ENCODE results near the gene DOCK7. TPM values are rescaled to one million over a fixed set of nuclear protein-coding genes. Genes with fewer than 3 reads are reported as not detected.
A peak's percentile ranks its signal among the peaks of the same experiment; 100 is the strongest.
"Not testable (repeated sequence)": the region's sequence is repeated elsewhere in the genome, so short reads cannot be mapped to it uniquely, and the experiment has no call there.

Gene DOCK7
- total RNA-seq, 1 donor from 2014 or later, result 17.8 TPM

DNA sequence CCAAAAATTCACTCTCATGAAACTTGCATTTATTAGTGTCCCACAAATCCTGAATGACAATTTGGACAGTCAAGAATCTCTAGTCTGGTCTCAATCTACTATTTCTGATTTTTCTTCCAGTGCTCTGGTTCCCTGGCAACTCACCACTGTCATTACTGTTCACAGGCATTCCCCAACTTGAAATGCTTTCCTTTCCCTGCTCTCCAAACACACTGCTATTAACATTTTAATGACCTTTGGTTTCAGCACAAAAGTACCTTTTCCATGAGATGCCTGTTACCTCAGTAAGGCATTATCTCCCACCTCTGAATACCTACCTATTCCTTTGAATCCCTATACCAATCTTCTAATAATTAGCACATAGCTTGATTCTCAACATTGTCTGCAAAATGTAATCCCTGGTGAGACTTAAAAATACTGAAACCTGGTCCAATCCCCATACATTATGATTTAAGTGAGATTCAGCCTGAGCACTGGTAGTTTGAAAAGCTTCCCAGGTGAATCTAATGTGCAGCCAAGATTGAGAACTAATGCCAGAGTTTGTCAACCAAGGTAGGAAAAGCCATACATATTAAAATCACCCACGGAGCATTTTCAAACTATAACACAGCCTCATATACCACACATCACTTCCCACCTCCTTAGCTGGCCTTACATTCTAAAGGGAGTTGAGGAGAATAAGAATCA, 102.6 kb downstream of the DOCK7 start:
- no peak overlapping the region for H3K4me3 Mint-ChIP-seq
- DNase-seq, result no peak
- peaks cover 3% of the 10 kb centered on the region for H3K9me3 Mint-ChIP-seq
- H3K27ac Mint-ChIP-seq, result no peak overlapping the region
- H3K27me3 Mint-ChIP-seq, result no peaks in the 10 kb centered on the region
- intact Hi-C loops (cut with micrococcal nuclease), result no loop called here
- no peaks in the 10 kb centered on the region for H3K4me1 Mint-ChIP-seq
- H3K36me3 Mint-ChIP-seq (ENCODE audit: low read depth), result no peaks in the 10 kb centered on the region

DNA sequence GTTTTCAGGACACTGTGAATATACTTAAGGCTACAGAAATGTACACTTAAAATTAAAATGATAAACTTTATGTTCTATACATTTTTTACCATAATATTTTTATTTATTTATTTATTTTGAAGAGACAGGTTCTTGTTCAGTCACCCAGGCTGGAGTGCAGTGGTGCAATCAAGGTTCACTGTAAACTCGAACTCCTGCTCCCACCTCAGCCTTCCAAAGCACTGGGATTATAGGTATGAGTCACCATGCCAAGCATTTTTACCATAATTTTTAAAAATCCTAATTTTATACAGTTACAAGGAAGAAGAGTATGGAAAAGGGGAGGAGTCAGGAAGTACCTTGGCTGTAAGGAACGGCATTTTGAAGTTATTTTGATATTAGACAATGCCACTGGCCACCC, 114.5 kb downstream of the DOCK7 start:
- Mint-ChIP-seq H3K4me1 (no peaks in the 10 kb centered on the region), H3K27me3 (no peaks in the 10 kb centered on the region), H3K9me3 (peaks cover 8% of the 10 kb centered on the region), H3K36me3 (ENCODE audit: low read depth) (no peaks in the 10 kb centered on the region), H3K4me3 (no peak overlapping the region), H3K27ac (no peak overlapping the region)
- intact Hi-C loops (cut with micrococcal nuclease), result no loop called here
- DNase-seq, result no peak

DNA sequence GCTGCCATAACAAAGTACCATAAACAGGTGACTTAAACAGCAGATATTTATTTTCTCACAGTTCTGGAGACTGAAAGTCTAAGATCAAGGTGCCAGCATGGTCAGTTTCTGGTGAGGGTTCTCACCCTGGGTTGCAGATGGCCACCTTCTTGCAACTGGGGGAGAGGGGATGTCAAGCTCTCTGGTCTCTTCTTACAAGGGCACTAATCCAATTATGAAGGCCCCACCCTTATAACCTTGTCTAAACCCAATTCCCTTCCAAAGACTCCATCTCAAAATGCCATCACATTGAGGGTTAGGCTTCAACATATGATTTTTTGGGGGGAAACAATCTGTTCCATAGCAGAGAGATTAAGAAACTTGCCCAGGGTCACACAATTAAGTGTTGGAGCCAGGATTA, 115.7 kb downstream of the DOCK7 start:
- Mint-ChIP-seq H3K4me3 (no peak overlapping the region), H3K36me3 (ENCODE audit: low read depth) (peaks cover 2% of the 10 kb centered on the region), H3K9me3 (peaks cover 8% of the 10 kb centered on the region), H3K4me1 (no peaks in the 10 kb centered on the region), H3K27me3 (no peaks in the 10 kb centered on the region), H3K27ac (no peak overlapping the region)
- no peak for DNase-seq
- intact Hi-C loops (cut with micrococcal nuclease), result no loop called here

DNA sequence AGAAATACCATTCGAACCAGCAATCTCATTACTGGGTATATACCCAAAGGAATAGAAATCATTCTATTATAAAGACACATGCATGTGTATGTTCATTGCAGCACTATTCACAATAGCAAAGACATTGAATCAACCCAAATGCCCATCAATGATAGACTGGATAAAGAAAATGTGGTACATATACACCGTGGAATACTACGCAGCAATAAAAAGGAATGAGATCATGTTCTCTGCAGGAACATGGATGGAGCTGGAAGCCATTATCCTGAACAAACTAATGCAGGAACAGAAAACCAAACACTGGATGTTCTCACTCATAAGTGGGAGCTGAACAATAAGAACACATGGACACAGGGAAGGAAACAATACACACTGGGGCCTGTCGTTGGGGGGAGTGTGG, 116.7 kb downstream of the DOCK7 start:
- H3K27me3 Mint-ChIP-seq; DNase-seq; H3K4me1 Mint-ChIP-seq; H3K36me3 Mint-ChIP-seq (ENCODE audit: low read depth); H3K27ac Mint-ChIP-seq; intact Hi-C loops (cut with micrococcal nuclease); H3K4me3 Mint-ChIP-seq; H3K9me3 Mint-ChIP-seq: not testable (repeated sequence)

DNA sequence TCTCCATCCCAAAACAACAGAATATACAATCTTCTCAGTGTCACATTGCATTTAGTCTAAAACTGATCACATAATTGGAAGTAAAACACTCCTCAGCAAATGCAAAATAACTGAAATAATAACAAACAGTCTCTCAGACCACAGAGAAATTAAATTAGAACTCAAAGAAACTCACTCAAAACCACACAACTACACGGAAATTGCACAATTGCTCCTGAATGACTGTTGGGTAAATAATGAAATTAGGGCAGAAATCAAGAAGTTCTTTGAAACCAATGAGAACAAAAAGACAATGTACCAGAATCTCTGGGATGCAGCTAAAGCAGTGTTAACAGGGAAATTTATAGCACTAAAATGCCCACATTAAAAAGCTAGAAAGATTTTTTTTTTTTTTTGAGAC, 120.3 kb downstream of the DOCK7 start:
- H3K9me3 Mint-ChIP-seq; DNase-seq; H3K27ac Mint-ChIP-seq; intact Hi-C loops (cut with micrococcal nuclease); H3K4me3 Mint-ChIP-seq; H3K27me3 Mint-ChIP-seq; H3K4me1 Mint-ChIP-seq; H3K36me3 Mint-ChIP-seq (ENCODE audit: low read depth): not testable (repeated sequence)

DNA sequence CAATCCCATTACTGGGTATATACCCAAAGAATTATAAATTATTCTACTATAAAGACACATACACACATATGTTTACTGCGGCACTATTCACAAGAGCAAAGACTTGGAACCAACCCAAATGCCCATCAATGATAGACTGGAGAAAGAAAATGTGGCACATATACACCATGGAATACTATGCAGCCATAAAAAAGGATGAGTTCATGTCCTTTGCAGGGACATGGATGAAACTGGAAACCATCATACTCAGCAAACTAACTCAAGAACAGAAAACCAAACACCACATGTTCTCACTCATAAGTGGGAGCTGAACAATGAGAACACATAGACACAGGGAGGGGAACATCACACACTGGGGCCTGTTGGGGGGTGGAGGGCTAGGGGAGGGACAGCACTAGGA, 121.0 kb downstream of the DOCK7 start:
- H3K9me3 Mint-ChIP-seq; H3K27ac Mint-ChIP-seq; H3K4me1 Mint-ChIP-seq; DNase-seq; H3K36me3 Mint-ChIP-seq (ENCODE audit: low read depth); intact Hi-C loops (cut with micrococcal nuclease); H3K4me3 Mint-ChIP-seq; H3K27me3 Mint-ChIP-seq: not testable (repeated sequence)

DNA sequence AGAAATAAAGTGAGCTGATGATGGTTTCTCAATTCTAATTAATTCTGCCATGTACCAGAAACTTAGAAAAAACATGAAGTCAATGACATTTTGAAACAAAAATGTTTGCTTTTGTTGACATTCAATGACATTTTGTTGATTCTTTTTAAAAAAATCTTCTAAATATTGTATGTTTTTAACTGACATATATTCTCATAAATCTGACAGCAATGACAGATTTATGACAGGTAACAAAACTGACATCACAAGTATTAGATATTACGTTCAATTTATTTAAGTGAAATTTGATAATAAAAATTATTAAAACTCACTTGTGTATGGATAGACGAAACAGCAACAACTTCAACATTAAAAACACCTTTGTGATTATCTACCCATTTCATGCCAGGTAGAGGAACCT, 126.9 kb downstream of the DOCK7 start:
- DNase-seq, result no peak
- no peaks in the 10 kb centered on the region for H3K36me3 Mint-ChIP-seq (ENCODE audit: low read depth)
- intact Hi-C loops (cut with micrococcal nuclease), result no loop called here

DNA sequence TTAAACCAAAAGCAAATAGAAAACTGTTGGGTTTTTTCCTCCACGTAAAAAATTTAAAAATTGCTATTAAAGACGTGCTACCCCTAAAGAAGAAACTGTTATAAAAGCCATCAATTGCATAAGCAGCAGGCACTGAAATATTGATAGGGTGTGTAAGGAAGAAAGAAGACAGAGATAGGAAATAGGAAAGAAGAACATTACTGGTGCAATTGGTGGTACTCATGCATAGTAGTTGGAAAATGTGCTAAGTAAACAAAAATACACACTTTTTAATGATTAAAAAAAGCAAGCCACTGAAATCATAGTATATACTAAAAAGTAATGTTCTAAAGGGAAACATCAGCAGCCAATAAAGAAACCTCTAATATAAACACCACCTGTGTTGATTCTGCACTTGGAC, 143.6 kb downstream of the DOCK7 start:
- Mint-ChIP-seq H3K36me3 (ENCODE audit: low read depth) (no peaks in the 10 kb centered on the region), H3K4me1 (no peaks in the 10 kb centered on the region), H3K9me3 (no peaks in the 10 kb centered on the region), H3K27ac (no peak overlapping the region), H3K4me3 (no peak overlapping the region), H3K27me3 (no peaks in the 10 kb centered on the region)
- no peak for DNase-seq
- intact Hi-C loops (cut with micrococcal nuclease), result no loop called here

More for the DNA sequence above, 126.9 kb downstream of the DOCK7 start:
- Mint-ChIP-seq H3K4me1 (no peaks in the 10 kb centered on the region), H3K9me3 (no peaks in the 10 kb centered on the region), H3K27ac (no peak overlapping the region), H3K27me3 (no peaks in the 10 kb centered on the region), H3K4me3 (no peak overlapping the region)

DNA sequence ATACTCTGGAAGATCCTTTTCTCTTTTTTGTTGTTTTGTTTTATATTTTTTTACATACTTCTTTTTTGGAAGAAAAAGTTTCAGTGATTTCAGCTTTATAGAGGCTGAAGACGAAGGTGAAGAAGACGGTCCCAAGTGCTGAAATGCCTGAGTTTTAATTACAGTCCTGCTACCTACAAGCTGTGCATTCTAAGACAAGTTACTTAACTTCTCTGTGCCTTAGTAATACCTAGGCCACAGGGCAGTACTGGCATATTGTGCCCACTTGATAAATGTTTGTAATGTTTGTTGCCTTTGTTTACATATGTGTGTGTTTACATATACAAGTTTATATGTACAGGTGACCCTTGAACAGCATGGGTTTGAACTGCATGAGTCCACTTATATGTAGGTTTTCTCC, 147.1 kb downstream of the DOCK7 start:
- no peak for DNase-seq
- intact Hi-C loops (cut with micrococcal nuclease), result no loop called here
- no peaks in the 10 kb centered on the region for H3K27me3 Mint-ChIP-seq
- H3K36me3 Mint-ChIP-seq (ENCODE audit: low read depth), result no peaks in the 10 kb centered on the region
- H3K9me3 Mint-ChIP-seq, result no peaks in the 10 kb centered on the region
- H3K4me1 Mint-ChIP-seq, result no peaks in the 10 kb centered on the region
- no peak overlapping the region for H3K27ac Mint-ChIP-seq
- H3K4me3 Mint-ChIP-seq, result no peak overlapping the region

DNA sequence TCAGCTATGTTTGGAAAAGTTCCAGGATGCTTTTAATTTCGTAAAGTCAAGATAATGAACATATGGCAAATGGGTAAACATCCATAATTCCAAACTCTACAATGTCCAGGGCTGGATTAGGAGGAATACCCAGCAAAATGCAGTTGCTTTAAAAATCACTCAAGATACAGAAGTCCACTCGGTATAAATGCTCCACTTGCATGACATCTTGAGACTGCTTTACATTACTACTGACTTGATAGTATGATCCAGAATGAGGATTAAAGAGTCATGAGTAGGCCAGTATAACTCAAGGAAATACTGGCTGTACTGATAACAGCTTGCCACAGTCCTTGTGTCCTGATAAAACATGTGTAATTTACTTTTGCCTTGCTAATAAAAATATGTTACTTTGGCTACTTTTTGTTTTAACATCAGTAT, 149.1 kb downstream of the DOCK7 start:
- H3K4me1 Mint-ChIP-seq, result no peaks in the 10 kb centered on the region
- H3K27ac Mint-ChIP-seq, result no peak overlapping the region
- intact Hi-C loops (cut with micrococcal nuclease), result no loop called here
- no peaks in the 10 kb centered on the region for H3K9me3 Mint-ChIP-seq
- no peak for DNase-seq
- no peak overlapping the region for H3K4me3 Mint-ChIP-seq
- H3K27me3 Mint-ChIP-seq, result no peaks in the 10 kb centered on the region
- H3K36me3 Mint-ChIP-seq (ENCODE audit: low read depth), result no peaks in the 10 kb centered on the region

DNA sequence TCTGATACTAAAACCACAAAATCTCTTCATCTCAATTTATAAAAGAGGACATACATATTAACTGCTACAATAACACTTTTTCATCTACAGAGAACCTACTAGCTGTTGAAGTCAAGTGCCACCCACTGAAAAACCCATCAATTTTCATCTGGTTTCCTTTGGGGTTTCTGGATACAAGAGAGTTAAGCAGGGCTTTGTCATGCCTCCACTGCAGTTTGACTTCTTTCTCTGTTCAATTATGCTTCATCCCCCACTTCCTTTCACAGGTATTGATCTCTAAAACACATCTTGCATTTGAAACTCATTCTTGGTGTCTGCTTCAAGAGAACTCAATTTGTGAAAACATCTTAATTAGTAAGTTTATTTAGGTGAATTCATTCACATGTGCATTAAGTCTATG, 151.3 kb downstream of the DOCK7 start:
- Mint-ChIP-seq H3K27ac (no peak overlapping the region), H3K9me3 (no peaks in the 10 kb centered on the region), H3K4me3 (no peak overlapping the region), H3K4me1 (no peaks in the 10 kb centered on the region), H3K36me3 (ENCODE audit: low read depth) (no peaks in the 10 kb centered on the region), H3K27me3 (no peaks in the 10 kb centered on the region)
- intact Hi-C loops (cut with micrococcal nuclease), result no loop called here
- no peak for DNase-seq

DNA sequence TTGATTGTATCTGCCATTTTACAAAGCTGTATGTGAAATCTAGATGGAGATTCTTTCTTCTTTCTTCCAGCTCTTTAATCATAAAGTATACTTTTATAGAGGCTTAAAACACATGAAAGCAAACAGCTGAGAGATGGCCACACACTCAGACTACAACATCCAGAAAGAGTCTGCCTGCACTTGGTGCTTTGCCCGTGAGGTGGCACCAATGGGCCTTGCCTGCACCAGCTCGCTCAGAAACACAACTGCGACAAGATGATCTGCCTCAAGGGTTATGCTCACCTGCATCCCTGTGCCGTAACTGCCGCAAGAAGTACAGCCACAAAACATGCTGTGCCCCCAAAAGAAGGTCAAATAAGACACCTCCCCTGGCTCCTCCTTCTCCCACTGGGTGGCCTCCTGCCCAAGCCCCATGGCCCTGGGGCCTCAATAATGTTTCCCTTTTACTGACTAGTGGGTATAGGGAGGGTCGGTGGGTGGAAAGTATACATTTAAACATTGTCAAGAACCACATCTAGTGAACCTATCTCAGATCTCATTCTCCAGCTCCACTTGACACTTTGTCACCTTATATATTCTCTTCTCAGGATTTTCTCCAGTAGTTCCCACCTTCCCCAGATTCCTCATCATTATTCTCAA, 157.6 kb downstream of the DOCK7 start:
- Mint-ChIP-seq H3K4me1 (no peaks in the 10 kb centered on the region), H3K27me3 (no peaks in the 10 kb centered on the region), H3K4me3 (no peak overlapping the region), H3K27ac (no peak overlapping the region), H3K36me3 (ENCODE audit: low read depth) (no peaks in the 10 kb centered on the region), H3K9me3 (no peaks in the 10 kb centered on the region)
- DNase-seq, result no peak
- intact Hi-C loops (cut with micrococcal nuclease), result no loop called here

DNA sequence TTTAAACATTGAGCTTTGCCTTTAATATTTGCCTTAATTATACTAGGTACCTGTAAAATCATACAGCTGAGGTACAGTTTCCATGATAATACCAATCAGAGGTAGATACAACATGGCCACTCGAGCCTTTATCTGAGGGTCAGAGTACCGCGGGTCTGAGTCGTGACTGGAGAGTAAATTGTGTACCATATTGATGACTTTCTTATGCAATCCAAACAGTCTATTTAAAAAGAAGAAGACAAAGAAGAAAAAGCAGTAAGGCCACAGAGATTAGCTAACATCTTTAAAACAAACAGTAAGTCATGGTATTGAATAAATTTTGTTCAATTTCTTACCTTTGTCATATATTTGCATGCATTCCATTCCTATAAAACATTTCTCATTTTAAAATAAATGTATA, 159.0 kb downstream of the DOCK7 start:
- H3K4me1 Mint-ChIP-seq, result no peaks in the 10 kb centered on the region
- intact Hi-C loops (cut with micrococcal nuclease), result no loop called here
- DNase-seq, result no peak
- no peaks in the 10 kb centered on the region for H3K36me3 Mint-ChIP-seq (ENCODE audit: low read depth)
- no peak overlapping the region for H3K27ac Mint-ChIP-seq
- H3K9me3 Mint-ChIP-seq, result no peaks in the 10 kb centered on the region
- no peaks in the 10 kb centered on the region for H3K27me3 Mint-ChIP-seq
- H3K4me3 Mint-ChIP-seq, result no peak overlapping the region

DNA sequence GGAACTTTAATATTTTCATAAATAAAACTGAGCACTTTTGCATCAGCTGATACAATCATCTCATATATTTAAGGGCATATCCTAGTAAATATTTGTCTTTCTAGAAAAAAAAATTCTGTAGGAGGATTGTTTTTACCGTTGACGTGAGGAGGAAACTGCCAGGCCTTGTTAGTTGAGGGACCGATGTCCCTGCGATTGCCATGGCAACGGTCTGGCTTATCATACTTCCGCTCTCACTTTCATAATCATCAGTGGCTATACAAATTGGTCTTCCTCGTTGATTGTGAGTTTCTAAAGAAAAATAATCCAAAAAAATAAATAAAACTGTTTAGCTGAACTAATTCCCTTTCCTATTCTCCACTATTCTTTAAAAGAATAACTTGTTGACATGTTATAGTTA, 160.2 kb downstream of the DOCK7 start:
- H3K4me1 Mint-ChIP-seq, result no peaks in the 10 kb centered on the region
- H3K36me3 Mint-ChIP-seq (ENCODE audit: low read depth), result no peaks in the 10 kb centered on the region
- H3K27me3 Mint-ChIP-seq, result no peaks in the 10 kb centered on the region
- intact Hi-C loops (cut with micrococcal nuclease), result no loop called here
- peak; percentile 62 for DNase-seq
- H3K4me3 Mint-ChIP-seq, result no peak overlapping the region
- H3K27ac Mint-ChIP-seq, result no peak overlapping the region
- no peaks in the 10 kb centered on the region for H3K9me3 Mint-ChIP-seq

DNA sequence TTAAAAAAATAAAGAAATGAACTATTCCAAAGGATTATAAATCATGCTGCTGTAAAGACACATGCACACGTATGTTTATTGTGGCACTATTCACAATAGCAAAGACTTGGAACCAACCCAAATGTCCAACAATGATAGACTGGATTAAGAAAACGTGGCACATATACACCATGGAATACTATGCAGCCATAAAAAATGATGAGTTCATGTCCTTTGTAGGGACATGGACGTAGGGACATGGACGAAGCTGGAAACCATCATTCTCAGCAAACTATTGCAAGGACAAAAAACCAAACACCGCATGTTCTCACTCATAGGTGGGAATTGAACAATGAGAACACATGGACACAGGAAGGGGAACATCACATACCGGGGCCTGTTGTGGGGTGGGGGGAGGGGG, 160.8 kb downstream of the DOCK7 start:
- H3K9me3 Mint-ChIP-seq; H3K36me3 Mint-ChIP-seq (ENCODE audit: low read depth); H3K27ac Mint-ChIP-seq; H3K4me3 Mint-ChIP-seq; DNase-seq; H3K27me3 Mint-ChIP-seq; H3K4me1 Mint-ChIP-seq; intact Hi-C loops (cut with micrococcal nuclease): not testable (repeated sequence)
